OCI-LY3 (cell line): ENCODE results near the gene ADCY5.

Source experiments
- H2AFZ ChIP-seq: fragments of 200-600, 300-600 bp; shearing (Covaris generic); 2 replicates; pipeline ENCODE4 v1.6.0; 2014; ENCODE audit warnings: antibody characterized with exemption, low read depth, low read length
- H3K27ac ChIP-seq: fragments of 200-600, 300-600 bp; sonication (generic); 2 replicates; pipeline ENCODE4 v1.5.1; 2014; ENCODE audit warnings: mild to moderate bottlenecking, low read length, moderate library complexity, mixed read lengths
- H3K27me3 ChIP-seq: fragments of 200-600, 300-600 bp; sonication (generic); 2 replicates; pipeline ENCODE4 v1.6.1; 2014; ENCODE audit warnings: low read depth, low read length, mixed read lengths
- H3K36me3 ChIP-seq: fragments of 200-600, 300-600 bp; sonication (generic); replicated peaks from 2 replicates; pipeline ENCODE3; 2014; ENCODE audit warnings: low read depth, low read length, mixed read lengths
- H3K4me1 ChIP-seq: fragments of 300-600, 200-600 bp; sonication (generic); 2 replicates; pipeline ENCODE4 v1.6.1; 2014; ENCODE audit warnings: low read length, mixed read lengths
- H3K4me2 ChIP-seq: fragments of 200-600, 300-600 bp; sonication (generic); 2 replicates; pipeline ENCODE4 v1.6.1; 2014; ENCODE audit warnings: low read length, mixed read lengths
- H3K4me3 ChIP-seq: fragments of 300-600, 200-600 bp; sonication (generic); 2 replicates; pipeline ENCODE4 v1.5.1; 2014; ENCODE audit warnings: antibody characterized with exemption, mild to moderate bottlenecking, low read length, moderate library complexity
- H3K79me2 ChIP-seq: fragments of 300-600, 200-600 bp; shearing (Covaris generic); 2 replicates; pipeline ENCODE4 v1.6.1; 2014; ENCODE audit warnings: mild to moderate bottlenecking, low read length, mixed read lengths
- H3K9ac ChIP-seq: fragments of 300-600, 200-600 bp; shearing (Covaris generic); 2 replicates; pipeline ENCODE4 v1.6.0; 2014; ENCODE audit warnings: mild to moderate bottlenecking, low read length, moderate library complexity
- H3K9me3 ChIP-seq: fragments of 200-600, 300-600 bp; shearing (Covaris generic); 2 replicates; pipeline ENCODE4 v1.6.1; 2014; ENCODE audit warnings: low read length, mixed read lengths; ENCODE audit not compliant: insufficient read depth
- H4K20me1 ChIP-seq: fragments of 200-600, 300-600 bp; sonication (generic); 2 replicates; pipeline ENCODE4 v1.6.1; 2016; ENCODE audit warnings: low read length, mixed read lengths; ENCODE audit not compliant: insufficient read depth
- CTCF ChIP-seq: fragments of 200-600, 300-600 bp; sonication (generic); IDR thresholded peaks from 2 replicates; pipeline ENCODE4 v1.5.1; 2014; ENCODE audit warnings: antibody characterized with exemption, low read length, low read depth
- EZH2phosphoT487 ChIP-seq: fragments of 200-600 bp; shearing (Covaris generic); IDR thresholded peaks from 2 replicates; pipeline ENCODE4 v1.6.1; 2018; ENCODE audit warnings: antibody characterized with exemption, mixed run types, low read depth

Gene ADCY5

DNA sequence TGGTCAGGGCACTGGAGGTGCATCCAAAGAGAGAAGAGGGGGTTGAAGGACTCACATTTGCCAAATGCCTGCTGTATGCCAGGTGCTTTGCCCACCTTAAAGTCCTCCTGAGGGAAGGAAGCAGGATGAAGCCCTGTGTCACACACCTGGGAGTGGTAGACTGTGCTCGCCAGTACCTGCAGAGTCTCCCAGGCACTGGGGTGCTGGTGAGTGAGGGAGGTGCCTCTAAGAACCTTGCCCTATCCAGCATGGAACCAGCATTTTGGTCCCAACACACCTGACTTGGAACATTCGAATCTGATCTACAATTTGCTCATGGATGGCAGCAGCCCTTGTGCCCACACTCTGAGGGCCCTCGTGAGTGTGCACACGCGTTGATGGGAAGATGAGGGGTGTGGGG lies 170.4 kb downstream of the ADCY5 start:
- no peak overlapping the region for H2AFZ ChIP-seq
- no peaks in the 10 kb centered on the region for H3K9me3 ChIP-seq
- H3K36me3 ChIP-seq: no peaks in the 10 kb centered on the region
- no peaks in the 10 kb centered on the region for H4K20me1 ChIP-seq
- no peak for TF ChIP-seq CTCF
- no peak overlapping the region for H3K9ac ChIP-seq
- no peaks in the 10 kb centered on the region for H3K4me1 ChIP-seq
- H3K27me3 ChIP-seq: no peaks in the 10 kb centered on the region
- H3K79me2 ChIP-seq: no peaks in the 10 kb centered on the region
- no peak overlapping the region for H3K4me2 ChIP-seq
- H3K27ac ChIP-seq: no peak overlapping the region
- H3K4me3 ChIP-seq: no peak overlapping the region

GRCh38 chr3:123277106-123277505 lies 171.8 kb downstream of the ADCY5 start:
- no peak overlapping the region for H3K27ac ChIP-seq
- no peak overlapping the region for H3K9ac ChIP-seq
- no peaks in the 10 kb centered on the region for H3K9me3 ChIP-seq
- H2AFZ ChIP-seq: no peak overlapping the region
- no peaks in the 10 kb centered on the region for H4K20me1 ChIP-seq
- H3K27me3 ChIP-seq: no peaks in the 10 kb centered on the region
- H3K4me3 ChIP-seq: no peak overlapping the region
- no peak overlapping the region for H3K4me2 ChIP-seq
- H3K36me3 ChIP-seq: no peaks in the 10 kb centered on the region
- TF ChIP-seq CTCF: no peak
- TF ChIP-seq EZH2phosphoT487: no peak
- no peaks in the 10 kb centered on the region for H3K79me2 ChIP-seq
- no peaks in the 10 kb centered on the region for H3K4me1 ChIP-seq

GRCh38 chr3:123276346-123277006 lies 172.4 kb downstream of the ADCY5 start:
- no peak for TF ChIP-seq EZH2phosphoT487
- no peak for TF ChIP-seq CTCF
- no peak overlapping the region for H2AFZ ChIP-seq
- H3K27me3 ChIP-seq: no peaks in the 10 kb centered on the region
- H3K9me3 ChIP-seq: no peaks in the 10 kb centered on the region
- no peak overlapping the region for H3K9ac ChIP-seq
- H4K20me1 ChIP-seq: no peaks in the 10 kb centered on the region
- no peak overlapping the region for H3K4me2 ChIP-seq
- H3K4me1 ChIP-seq: no peaks in the 10 kb centered on the region
- H3K36me3 ChIP-seq: no peaks in the 10 kb centered on the region
- H3K4me3 ChIP-seq: no peak overlapping the region
- H3K27ac ChIP-seq: no peak overlapping the region
- H3K79me2 ChIP-seq: no peaks in the 10 kb centered on the region

- Histone ChIP-seq H3K4me2 (no peak overlapping the region), H3K4me1 (no peaks in the 10 kb centered on the region), H3K36me3 (no peaks in the 10 kb centered on the region), H3K4me3 (no peak overlapping the region), H3K27ac (no peak overlapping the region), H3K27me3 (no peaks in the 10 kb centered on the region), H2AFZ (no peak overlapping the region), H3K9ac (no peak overlapping the region), H3K79me2 (no peaks in the 10 kb centered on the region), H4K20me1 (no peaks in the 10 kb centered on the region), H3K9me3 (no peaks in the 10 kb centered on the region)
- no peak for TF ChIP-seq EZH2phosphoT487
- no peak for TF ChIP-seq CTCF
Measured at GRCh38 chr3:123275691-123276090, 173.2 kb downstream of the ADCY5 start.
